Transverse colon (tissue), 3 donors: ENCODE results near the gene TET3.
A peak's percentile ranks its signal among the peaks of the same experiment; 100 is the strongest.

Experiments
- EP300 ChIP-seq: sonication (generic); formaldehyde crosslinking; IDR thresholded peaks from one replicate; pipeline ENCODE4 v1.6.1; 2017; ENCODE audit warnings: antibody characterized with exemption, low read depth
- POLR2A ChIP-seq: fragments of 450-650 bp; IDR thresholded peaks from one replicate; pipeline ENCODE4 v1.6.1; 2016; ENCODE audit warnings: antibody characterized with exemption, mild to moderate bottlenecking, moderate library complexity
- TF ChIP-seq, protein P1 (sequence below), 5 experiments: fragments of 200-600 bp in 3 of 5; fragments of 450-650 bp in 2 of 5; sonication (generic) in 3 of 5; IDR thresholded peaks; 1 replicate in 2 of 5; 2 replicates in 3 of 5; pipeline ENCODE4 v1.5.1; 2016 to 2017; ENCODE audit warnings: antibody characterized with exemption in 5 of 5, inconsistent platforms in 3 of 5, mild to moderate bottlenecking in 2 of 5, moderate library complexity in 1 of 5

DNA sequence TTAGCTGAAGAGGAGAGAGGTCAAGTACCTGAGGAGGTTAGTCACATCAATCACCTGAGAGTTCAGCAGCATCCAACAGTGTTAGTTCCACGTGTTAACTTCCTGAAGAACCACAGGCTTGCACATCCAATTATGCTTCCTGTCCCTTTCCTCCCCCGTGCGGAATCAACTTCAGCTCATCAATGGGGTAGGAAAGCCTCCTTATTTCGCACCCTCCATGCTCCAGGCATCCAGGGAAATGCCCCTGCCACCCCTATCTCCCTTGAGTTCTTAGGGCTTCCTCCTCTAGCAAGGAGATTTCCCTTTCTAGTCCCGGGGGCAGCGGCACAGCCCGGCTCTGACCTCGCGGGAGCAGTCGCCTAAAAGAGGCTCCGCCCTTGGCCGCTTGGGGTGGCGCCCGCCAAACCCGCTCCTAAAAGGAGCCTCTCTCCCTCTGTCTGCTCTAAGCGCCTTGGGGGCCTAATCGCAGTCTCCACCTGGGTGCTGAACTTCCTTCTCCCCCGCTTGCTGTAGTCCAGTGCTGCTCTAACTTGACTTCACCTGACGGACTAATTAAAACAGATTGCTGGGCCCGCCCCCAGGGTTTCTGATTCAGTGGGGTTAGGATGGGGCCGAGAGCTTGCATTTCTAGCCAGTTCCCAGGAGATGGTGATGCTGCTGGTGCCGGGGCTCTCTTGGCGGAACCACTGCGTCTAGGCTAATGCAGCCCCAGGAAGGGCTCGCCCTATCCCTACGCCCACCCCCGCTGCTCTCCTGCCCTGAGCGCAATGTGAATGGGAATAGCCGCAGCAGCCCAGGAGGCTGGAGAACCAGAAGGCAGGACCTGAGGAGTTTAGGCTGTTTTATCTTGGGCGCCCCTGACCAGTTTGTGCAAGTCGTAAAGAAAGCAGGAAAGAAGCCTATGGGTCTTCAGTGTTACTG is 3.4 kb upstream of the TET3 start:
- TF ChIP-seq, protein P1, sequence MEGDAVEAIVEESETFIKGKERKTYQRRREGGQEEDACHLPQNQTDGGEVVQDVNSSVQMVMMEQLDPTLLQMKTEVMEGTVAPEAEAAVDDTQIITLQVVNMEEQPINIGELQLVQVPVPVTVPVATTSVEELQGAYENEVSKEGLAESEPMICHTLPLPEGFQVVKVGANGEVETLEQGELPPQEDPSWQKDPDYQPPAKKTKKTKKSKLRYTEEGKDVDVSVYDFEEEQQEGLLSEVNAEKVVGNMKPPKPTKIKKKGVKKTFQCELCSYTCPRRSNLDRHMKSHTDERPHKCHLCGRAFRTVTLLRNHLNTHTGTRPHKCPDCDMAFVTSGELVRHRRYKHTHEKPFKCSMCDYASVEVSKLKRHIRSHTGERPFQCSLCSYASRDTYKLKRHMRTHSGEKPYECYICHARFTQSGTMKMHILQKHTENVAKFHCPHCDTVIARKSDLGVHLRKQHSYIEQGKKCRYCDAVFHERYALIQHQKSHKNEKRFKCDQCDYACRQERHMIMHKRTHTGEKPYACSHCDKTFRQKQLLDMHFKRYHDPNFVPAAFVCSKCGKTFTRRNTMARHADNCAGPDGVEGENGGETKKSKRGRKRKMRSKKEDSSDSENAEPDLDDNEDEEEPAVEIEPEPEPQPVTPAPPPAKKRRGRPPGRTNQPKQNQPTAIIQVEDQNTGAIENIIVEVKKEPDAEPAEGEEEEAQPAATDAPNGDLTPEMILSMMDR (IDR thresholded peaks at IDR 0.05), result no peak
- no peak for TF ChIP-seq EP300
- peak; percentile 18 for TF ChIP-seq POLR2A
